WTC11 (cell line): Measurements from ENCODE around the gene SLC10A7.

Source experiments
- ELF4 ChIP-seq: sonication (generic); formaldehyde crosslinking; IDR thresholded peaks from 2 replicates; pipeline ENCODE4 v1.8.1; 2022; ENCODE audit warnings: low read depth, mild to moderate bottlenecking, moderate library complexity, missing genetic modification reagents
- KAT7 ChIP-seq: sonication (generic); formaldehyde crosslinking; IDR thresholded peaks from 2 replicates; pipeline ENCODE4 v1.8.1; 2023; ENCODE audit warnings: missing genetic modification reagents, mild to moderate bottlenecking, borderline replicate concordance
- NFYB ChIP-seq: sonication (generic); formaldehyde crosslinking; conservative IDR thresholded peaks from 2 replicates; pipeline ENCODE4 v1.8.0; 2022; ENCODE audit warnings: low read depth, missing genetic modification reagents
- TF ChIP-seq, protein P1 (sequence below): fragments of 200-600 bp; IDR thresholded peaks from 2 replicates; pipeline ENCODE4 v1.8.0; 2022; ENCODE audit warnings: antibody characterized with exemption
- TF ChIP-seq, protein P2 (sequence below): sonication (generic); formaldehyde crosslinking; IDR thresholded peaks from 2 replicates; pipeline ENCODE4 v1.8.0; 2022; ENCODE audit warnings: missing genetic modification reagents
- TF ChIP-seq, protein P3 (sequence below): sonication (generic); formaldehyde crosslinking; conservative IDR thresholded peaks from 2 replicates; pipeline ENCODE4 v1.8.1; 2022; ENCODE audit warnings: mild to moderate bottlenecking, missing genetic modification reagents

DNA sequence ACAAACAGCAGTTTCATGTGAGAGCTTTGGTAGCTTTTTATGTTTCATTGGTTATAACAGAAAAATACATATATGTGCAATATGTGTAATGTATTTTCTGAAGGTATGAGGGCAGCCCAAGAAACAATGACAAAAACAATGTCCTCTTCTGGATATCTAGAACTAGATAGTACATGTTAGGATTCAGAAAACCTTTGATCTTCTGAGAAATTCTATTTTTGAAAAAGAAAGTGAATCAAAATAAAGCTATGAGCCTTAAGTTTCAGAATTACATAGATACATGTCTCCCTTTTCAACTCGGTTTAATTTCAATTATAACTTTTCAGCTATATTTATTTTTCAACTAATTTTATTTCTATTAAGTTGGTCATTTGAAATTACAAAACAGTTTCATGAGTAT is 175.5 kb downstream of the SLC10A7 start:
- TF ChIP-seq KAT7 (CRISPR knock-in tag) (no peak), ELF4 (CRISPR knock-in tag) (no peak), NFYB (no peak)
- TF ChIP-seq, protein P1, sequence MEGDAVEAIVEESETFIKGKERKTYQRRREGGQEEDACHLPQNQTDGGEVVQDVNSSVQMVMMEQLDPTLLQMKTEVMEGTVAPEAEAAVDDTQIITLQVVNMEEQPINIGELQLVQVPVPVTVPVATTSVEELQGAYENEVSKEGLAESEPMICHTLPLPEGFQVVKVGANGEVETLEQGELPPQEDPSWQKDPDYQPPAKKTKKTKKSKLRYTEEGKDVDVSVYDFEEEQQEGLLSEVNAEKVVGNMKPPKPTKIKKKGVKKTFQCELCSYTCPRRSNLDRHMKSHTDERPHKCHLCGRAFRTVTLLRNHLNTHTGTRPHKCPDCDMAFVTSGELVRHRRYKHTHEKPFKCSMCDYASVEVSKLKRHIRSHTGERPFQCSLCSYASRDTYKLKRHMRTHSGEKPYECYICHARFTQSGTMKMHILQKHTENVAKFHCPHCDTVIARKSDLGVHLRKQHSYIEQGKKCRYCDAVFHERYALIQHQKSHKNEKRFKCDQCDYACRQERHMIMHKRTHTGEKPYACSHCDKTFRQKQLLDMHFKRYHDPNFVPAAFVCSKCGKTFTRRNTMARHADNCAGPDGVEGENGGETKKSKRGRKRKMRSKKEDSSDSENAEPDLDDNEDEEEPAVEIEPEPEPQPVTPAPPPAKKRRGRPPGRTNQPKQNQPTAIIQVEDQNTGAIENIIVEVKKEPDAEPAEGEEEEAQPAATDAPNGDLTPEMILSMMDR = no peak
- TF ChIP-seq, protein P2, sequence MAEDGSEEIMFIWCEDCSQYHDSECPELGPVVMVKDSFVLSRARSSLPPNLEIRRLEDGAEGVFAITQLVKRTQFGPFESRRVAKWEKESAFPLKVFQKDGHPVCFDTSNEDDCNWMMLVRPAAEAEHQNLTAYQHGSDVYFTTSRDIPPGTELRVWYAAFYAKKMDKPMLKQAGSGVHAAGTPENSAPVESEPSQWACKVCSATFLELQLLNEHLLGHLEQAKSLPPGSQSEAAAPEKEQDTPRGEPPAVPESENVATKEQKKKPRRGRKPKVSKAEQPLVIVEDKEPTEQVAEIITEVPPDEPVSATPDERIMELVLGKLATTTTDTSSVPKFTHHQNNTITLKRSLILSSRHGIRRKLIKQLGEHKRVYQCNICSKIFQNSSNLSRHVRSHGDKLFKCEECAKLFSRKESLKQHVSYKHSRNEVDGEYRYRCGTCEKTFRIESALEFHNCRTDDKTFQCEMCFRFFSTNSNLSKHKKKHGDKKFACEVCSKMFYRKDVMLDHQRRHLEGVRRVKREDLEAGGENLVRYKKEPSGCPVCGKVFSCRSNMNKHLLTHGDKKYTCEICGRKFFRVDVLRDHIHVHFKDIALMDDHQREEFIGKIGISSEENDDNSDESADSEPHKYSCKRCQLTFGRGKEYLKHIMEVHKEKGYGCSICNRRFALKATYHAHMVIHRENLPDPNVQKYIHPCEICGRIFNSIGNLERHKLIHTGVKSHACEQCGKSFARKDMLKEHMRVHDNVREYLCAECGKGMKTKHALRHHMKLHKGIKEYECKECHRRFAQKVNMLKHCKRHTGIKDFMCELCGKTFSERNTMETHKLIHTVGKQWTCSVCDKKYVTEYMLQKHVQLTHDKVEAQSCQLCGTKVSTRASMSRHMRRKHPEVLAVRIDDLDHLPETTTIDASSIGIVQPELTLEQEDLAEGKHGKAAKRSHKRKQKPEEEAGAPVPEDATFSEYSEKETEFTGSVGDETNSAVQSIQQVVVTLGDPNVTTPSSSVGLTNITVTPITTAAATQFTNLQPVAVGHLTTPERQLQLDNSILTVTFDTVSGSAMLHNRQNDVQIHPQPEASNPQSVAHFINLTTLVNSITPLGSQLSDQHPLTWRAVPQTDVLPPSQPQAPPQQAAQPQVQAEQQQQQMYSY (CRISPR knock-in tag) = no peak
- TF ChIP-seq, protein P3, sequence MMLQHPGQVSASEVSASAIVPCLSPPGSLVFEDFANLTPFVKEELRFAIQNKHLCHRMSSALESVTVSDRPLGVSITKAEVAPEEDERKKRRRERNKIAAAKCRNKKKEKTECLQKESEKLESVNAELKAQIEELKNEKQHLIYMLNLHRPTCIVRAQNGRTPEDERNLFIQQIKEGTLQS (CRISPR knock-in tag) = no peak
